Liver (tissue), 3 donors: ENCODE results near the gene NIT1.

Experiments used
- JUND ChIP-seq, 2 donors: IDR thresholded peaks; 2 replicates each; pipeline ENCODE4 v1.6.1; 2016; ENCODE audit warnings: antibody characterized with exemption in 2 of 2
- RAD21 ChIP-seq, 2 donors: IDR thresholded peaks; 2 replicates each; pipeline ENCODE4 v1.6.1; 2016; ENCODE audit warnings: antibody characterized with exemption in 2 of 2, mild to moderate bottlenecking in 2 of 2
- YY1 ChIP-seq: IDR thresholded peaks from 2 replicates; pipeline ENCODE4 v1.6.1; 2016; ENCODE audit warnings: antibody characterized with exemption, mild to moderate bottlenecking
- TF ChIP-seq, protein P1 (sequence below): fragments of 150-350 bp; IDR thresholded peaks from 2 replicates; pipeline ENCODE4 v1.5.1; 2017; ENCODE audit warnings: improper control_type of control experiment, low read depth, low read length; ENCODE audit not compliant: missing input control
- TF ChIP-seq, protein P2 (sequence below): IDR thresholded peaks from 2 replicates; pipeline ENCODE4 v1.6.1; 2016; ENCODE audit warnings: antibody characterized with exemption, mild to moderate bottlenecking
- TF ChIP-seq, protein P3 (sequence below): IDR thresholded peaks from 2 replicates; pipeline ENCODE4 v1.6.1; 2016; ENCODE audit warnings: antibody characterized with exemption
- TF ChIP-seq, protein P4 (sequence below): IDR thresholded peaks from 2 replicates; pipeline ENCODE4 v1.6.1; 2016; ENCODE audit warnings: antibody characterized with exemption
- TF ChIP-seq, protein P5 (sequence below): IDR thresholded peaks from 2 replicates; pipeline ENCODE4 v1.6.1; 2016; ENCODE audit warnings: antibody characterized with exemption
- donor health status: healthy.
- donor health status: healthy.

DNA sequence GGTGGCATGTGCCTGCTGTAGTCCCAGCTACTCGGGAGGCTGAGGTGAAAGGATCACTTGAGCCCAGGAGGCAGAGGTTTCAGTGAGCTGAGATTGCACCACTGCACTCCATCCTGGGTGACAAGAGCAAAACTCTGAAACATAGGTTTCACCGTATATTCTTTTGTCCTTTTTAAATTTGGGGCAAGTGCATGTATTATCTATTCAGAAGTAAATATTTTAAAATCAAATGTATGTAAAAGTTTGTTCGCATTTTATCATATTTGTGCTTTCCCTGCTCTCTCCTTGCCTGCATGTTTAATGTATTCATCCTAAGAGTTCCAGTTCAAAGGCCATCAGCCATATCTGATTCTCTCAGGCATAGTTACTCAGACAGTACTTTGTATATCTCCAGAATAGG, 27.9 kb downstream of the NIT1 start:
- TF ChIP-seq, protein P1, sequence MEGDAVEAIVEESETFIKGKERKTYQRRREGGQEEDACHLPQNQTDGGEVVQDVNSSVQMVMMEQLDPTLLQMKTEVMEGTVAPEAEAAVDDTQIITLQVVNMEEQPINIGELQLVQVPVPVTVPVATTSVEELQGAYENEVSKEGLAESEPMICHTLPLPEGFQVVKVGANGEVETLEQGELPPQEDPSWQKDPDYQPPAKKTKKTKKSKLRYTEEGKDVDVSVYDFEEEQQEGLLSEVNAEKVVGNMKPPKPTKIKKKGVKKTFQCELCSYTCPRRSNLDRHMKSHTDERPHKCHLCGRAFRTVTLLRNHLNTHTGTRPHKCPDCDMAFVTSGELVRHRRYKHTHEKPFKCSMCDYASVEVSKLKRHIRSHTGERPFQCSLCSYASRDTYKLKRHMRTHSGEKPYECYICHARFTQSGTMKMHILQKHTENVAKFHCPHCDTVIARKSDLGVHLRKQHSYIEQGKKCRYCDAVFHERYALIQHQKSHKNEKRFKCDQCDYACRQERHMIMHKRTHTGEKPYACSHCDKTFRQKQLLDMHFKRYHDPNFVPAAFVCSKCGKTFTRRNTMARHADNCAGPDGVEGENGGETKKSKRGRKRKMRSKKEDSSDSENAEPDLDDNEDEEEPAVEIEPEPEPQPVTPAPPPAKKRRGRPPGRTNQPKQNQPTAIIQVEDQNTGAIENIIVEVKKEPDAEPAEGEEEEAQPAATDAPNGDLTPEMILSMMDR, result no peak
- no peak for TF ChIP-seq JUND (IDR thresholded peaks at IDR 0.05)
- TF ChIP-seq, protein P2, sequence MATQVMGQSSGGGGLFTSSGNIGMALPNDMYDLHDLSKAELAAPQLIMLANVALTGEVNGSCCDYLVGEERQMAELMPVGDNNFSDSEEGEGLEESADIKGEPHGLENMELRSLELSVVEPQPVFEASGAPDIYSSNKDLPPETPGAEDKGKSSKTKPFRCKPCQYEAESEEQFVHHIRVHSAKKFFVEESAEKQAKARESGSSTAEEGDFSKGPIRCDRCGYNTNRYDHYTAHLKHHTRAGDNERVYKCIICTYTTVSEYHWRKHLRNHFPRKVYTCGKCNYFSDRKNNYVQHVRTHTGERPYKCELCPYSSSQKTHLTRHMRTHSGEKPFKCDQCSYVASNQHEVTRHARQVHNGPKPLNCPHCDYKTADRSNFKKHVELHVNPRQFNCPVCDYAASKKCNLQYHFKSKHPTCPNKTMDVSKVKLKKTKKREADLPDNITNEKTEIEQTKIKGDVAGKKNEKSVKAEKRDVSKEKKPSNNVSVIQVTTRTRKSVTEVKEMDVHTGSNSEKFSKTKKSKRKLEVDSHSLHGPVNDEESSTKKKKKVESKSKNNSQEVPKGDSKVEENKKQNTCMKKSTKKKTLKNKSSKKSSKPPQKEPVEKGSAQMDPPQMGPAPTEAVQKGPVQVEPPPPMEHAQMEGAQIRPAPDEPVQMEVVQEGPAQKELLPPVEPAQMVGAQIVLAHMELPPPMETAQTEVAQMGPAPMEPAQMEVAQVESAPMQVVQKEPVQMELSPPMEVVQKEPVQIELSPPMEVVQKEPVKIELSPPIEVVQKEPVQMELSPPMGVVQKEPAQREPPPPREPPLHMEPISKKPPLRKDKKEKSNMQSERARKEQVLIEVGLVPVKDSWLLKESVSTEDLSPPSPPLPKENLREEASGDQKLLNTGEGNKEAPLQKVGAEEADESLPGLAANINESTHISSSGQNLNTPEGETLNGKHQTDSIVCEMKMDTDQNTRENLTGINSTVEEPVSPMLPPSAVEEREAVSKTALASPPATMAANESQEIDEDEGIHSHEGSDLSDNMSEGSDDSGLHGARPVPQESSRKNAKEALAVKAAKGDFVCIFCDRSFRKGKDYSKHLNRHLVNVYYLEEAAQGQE, result no peak
- TF ChIP-seq, protein P3, sequence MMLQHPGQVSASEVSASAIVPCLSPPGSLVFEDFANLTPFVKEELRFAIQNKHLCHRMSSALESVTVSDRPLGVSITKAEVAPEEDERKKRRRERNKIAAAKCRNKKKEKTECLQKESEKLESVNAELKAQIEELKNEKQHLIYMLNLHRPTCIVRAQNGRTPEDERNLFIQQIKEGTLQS, result no peak
- TF ChIP-seq, protein P4, sequence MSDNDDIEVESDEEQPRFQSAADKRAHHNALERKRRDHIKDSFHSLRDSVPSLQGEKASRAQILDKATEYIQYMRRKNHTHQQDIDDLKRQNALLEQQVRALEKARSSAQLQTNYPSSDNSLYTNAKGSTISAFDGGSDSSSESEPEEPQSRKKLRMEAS, result no peak
- TF ChIP-seq RAD21 (IDR thresholded peaks at IDR 0.05), result no peak
- TF ChIP-seq, protein P5, sequence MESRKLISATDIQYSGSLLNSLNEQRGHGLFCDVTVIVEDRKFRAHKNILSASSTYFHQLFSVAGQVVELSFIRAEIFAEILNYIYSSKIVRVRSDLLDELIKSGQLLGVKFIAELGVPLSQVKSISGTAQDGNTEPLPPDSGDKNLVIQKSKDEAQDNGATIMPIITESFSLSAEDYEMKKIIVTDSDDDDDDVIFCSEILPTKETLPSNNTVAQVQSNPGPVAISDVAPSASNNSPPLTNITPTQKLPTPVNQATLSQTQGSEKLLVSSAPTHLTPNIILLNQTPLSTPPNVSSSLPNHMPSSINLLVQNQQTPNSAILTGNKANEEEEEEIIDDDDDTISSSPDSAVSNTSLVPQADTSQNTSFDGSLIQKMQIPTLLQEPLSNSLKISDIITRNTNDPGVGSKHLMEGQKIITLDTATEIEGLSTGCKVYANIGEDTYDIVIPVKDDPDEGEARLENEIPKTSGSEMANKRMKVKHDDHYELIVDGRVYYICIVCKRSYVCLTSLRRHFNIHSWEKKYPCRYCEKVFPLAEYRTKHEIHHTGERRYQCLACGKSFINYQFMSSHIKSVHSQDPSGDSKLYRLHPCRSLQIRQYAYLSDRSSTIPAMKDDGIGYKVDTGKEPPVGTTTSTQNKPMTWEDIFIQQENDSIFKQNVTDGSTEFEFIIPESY, result no peak
- TF ChIP-seq YY1, result no peak
